NCI-H2227 (cell line): ENCODE results near the gene MYPOP.
"Not testable (repeated sequence)": the region's sequence is repeated elsewhere in the genome, so short reads cannot be mapped to it uniquely, and the experiment has no call there.

Source experiments
- DNase-seq: peaks from one replicate; lab custom pipeline; 2025; ENCODE audit not compliant: unreplicated experiment; lab: John Stamatoyannopoulos, UW

MYPOP gene

GRCh38 chr19:45908956-45909355, 6.5 kb upstream of the MYPOP start:
- DNase-seq: no peak

- no peak for DNase-seq
Measured at GRCh38 chr19:45906221-45906620, 3.8 kb upstream of the MYPOP start.

- no peak for DNase-seq
Measured at GRCh38 chr19:45905011-45905410, 2.6 kb upstream of the MYPOP start.

- DNase-seq: peak; percentile 98
Measured at GRCh38 chr19:45902651-45903625, 525 bp upstream of the MYPOP start.

GRCh38 chr19:45901432-45901911, 941 bp downstream of the MYPOP start:
- DNase-seq: peak; percentile 37

GRCh38 chr19:45900738-45901431, 1.5 kb downstream of the MYPOP start:
- DNase-seq: peak; percentile 37

- DNase-seq: no peak
Measured at GRCh38 chr19:45899919-45900589, 2.4 kb downstream of the MYPOP start.

GRCh38 chr19:45899253-45899652, 3.2 kb downstream of the MYPOP start:
- DNase-seq: no peak

- DNase-seq: no peak
Measured at GRCh38 chr19:45897261-45897812, 5.1 kb downstream of the MYPOP start.

GRCh38 chr19:45895983-45896599, 6.3 kb downstream of the MYPOP start:
- DNase-seq: not testable (repeated sequence)

GRCh38 chr19:45895519-45895972, 6.9 kb downstream of the MYPOP start:
- DNase-seq: no peak

GRCh38 chr19:45890877-45891276, 11.5 kb downstream of the MYPOP start:
- DNase-seq: no peak

- no peak for DNase-seq
Measured at GRCh38 chr19:45889210-45889885, 13.1 kb downstream of the MYPOP start.

GRCh38 chr19:45887200-45887710, 15.2 kb downstream of the MYPOP start:
- DNase-seq: no peak

- DNase-seq: peak; percentile 92
Measured at GRCh38 chr19:45886427-45887199, 15.8 kb downstream of the MYPOP start.

GRCh38 chr19:45885556-45886426, 16.6 kb downstream of the MYPOP start, which contains the start of gene IRF2BP1:
Gene IRF2BP1 (minus strand): TSS chr19:45886141. CDS start chr19:45885774, 367 bp downstream.
- peak; percentile 92 for DNase-seq

GRCh38 chr19:45884682-45885555, 17.5 kb downstream of the MYPOP start:
- DNase-seq: no peak
